Adipocyte (in vitro differentiated cells): Measurements from ENCODE around the gene APOBEC2.

ENCODE experiments used
- DNase-seq: peaks from one replicate; pipeline ENCODE4 v3.0.0-alpha.2; 2015; ENCODE audit warnings: low read depth
- H3K27me3 ChIP-seq: replicated peaks from 2 replicates; pipeline ENCODE4 v1.7.0; 2013; ENCODE audit warnings: mild to moderate bottlenecking, low read length, moderate library complexity; ENCODE audit not compliant: control insufficient read depth, insufficient read depth
- H3K36me3 ChIP-seq: 2 replicates; pipeline ENCODE4 v1.7.0; 2013; ENCODE audit warnings: low read length, mild to moderate bottlenecking, moderate library complexity; ENCODE audit not compliant: control insufficient read depth, insufficient read depth, severe bottlenecking
- H3K4me1 ChIP-seq: 2 replicates; pipeline ENCODE4 v1.7.0; 2013; ENCODE audit warnings: mild to moderate bottlenecking, low read length, moderate library complexity; ENCODE audit not compliant: control insufficient read depth, insufficient read depth
- H3K4me3 ChIP-seq: 2 replicates; pipeline ENCODE4 v1.7.0; 2013; ENCODE audit warnings: mild to moderate bottlenecking, low read length, moderate library complexity
- H3K9ac ChIP-seq: 2 replicates; pipeline ENCODE4 v1.7.0; 2013; ENCODE audit warnings: mild to moderate bottlenecking, low read length, moderate library complexity
- H3K9me3 ChIP-seq: 2 replicates; pipeline ENCODE4 v1.7.0; 2013; ENCODE audit warnings: mild to moderate bottlenecking, low read length, moderate library complexity; ENCODE audit not compliant: control insufficient read depth

The APOBEC2 gene

DNA sequence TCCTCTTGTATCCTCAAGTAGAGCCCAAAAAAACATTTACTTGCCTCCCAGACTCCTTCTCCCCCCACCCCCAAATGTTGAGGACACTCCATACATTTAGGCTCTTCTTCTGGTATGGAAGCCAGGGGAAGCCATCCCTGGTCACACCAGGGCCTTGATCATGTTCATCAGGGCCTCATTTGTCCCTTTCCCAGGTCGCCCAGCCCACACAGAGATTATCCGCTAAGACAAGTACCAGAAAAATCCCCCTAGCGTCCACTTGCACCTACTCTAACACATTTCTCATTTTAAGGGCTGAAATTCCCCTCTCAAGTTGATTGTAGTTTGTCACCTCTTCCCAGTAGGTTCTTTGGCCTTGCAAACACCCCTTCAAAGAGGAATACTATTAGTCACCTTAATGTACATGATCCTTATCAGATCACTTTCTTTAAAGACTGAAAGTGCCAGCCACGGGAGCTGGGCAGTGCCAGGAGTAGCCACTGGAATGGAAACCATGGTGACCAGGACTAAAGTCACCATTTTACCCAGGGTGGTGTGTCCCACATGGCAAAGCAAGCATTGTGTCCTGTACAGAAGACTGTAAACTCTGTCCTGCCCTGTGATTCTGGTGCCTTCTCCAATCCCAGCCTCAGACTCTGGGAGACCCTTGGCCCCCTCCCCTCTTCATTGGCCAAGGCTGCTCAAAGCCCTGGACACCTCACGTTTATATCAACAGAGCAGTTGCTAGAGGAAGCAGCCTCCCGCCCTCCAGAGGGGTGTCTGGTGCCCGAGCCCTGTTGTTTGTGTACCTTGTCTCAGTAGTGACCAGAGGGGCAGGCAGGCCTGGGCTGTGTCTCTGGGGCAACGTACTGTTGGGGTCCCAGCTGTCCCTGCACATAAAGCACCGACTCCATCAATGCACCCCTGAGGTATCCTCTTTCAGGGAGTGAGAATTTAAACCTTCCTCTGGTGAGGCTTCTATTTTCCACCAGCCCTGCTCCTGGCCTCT lies 5.0 kb upstream of the APOBEC2 start:
- no peaks in the 10 kb centered on the region for H3K36me3 ChIP-seq
- no peak overlapping the region for H3K4me3 ChIP-seq
- H3K27me3 ChIP-seq = peaks cover 4% of the 10 kb centered on the region
- H3K4me1 ChIP-seq = no peaks in the 10 kb centered on the region
- no peaks in the 10 kb centered on the region for H3K9me3 ChIP-seq
- DNase-seq = no peak
- no peak overlapping the region for H3K9ac ChIP-seq

DNA sequence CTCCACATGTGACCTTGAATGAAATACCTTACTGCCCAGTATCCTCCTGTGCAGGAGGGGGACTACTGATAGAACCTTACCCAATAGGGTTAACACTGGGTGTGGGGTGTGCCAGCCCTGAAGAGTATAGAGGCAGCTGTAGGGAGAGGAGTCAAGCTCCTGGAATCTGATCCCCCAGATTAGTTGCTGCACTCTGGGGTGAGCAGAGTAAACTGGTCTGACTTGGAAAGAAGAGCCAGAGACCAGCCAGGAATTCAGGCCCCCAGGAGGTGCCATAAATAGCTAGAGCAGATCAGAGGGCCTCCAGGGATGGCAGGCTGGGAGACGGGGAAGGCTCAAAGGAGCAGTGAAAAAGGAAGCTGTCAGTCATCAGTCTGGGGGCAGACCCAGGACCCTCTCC lies 3.5 kb upstream of the APOBEC2 start:
- DNase-seq = peak; percentile 16
- Histone ChIP-seq H3K36me3 (no peaks in the 10 kb centered on the region), H3K9me3 (no peaks in the 10 kb centered on the region), H3K9ac (no peak overlapping the region), H3K4me1 (no peaks in the 10 kb centered on the region), H3K27me3 (peaks cover 4% of the 10 kb centered on the region), H3K4me3 (no peak overlapping the region)

DNA sequence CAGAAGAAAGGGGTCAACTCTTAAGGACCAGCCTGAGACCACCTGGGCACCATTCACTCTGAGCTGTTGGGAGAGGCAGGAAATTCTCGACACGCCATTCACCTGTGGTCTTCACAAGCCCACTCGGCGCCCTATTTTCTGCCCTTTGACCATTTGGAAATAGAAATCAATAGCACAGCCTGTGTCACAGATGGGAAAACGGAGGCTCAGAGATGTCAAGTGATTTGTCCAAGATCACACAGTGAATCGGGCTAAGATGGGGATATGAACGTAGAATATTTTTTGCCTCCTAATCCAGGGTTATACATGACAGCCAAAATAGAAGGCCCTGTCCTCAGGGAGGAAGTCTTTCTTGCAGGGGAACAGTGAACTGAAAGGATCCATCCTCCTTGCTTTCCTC lies 3.0 kb upstream of the APOBEC2 start:
- H3K4me3 ChIP-seq = no peak overlapping the region
- no peak overlapping the region for H3K9ac ChIP-seq
- H3K36me3 ChIP-seq = no peaks in the 10 kb centered on the region
- DNase-seq = no peak
- no peaks in the 10 kb centered on the region for H3K9me3 ChIP-seq
- H3K27me3 ChIP-seq = peaks cover 4% of the 10 kb centered on the region
- H3K4me1 ChIP-seq = no peaks in the 10 kb centered on the region

GRCh38 chr6:41050536-41050935 lies 2.5 kb upstream of the APOBEC2 start:
- no peaks in the 10 kb centered on the region for H3K9me3 ChIP-seq
- H3K4me1 ChIP-seq = no peaks in the 10 kb centered on the region
- no peak for DNase-seq

GRCh38 chr6:41051873-41052272 lies 1.1 kb upstream of the APOBEC2 start:
- Histone ChIP-seq H3K27me3 (peaks cover 3% of the 10 kb centered on the region), H3K4me3 (no peak overlapping the region), H3K36me3 (no peaks in the 10 kb centered on the region), H3K9me3 (no peaks in the 10 kb centered on the region), H3K4me1 (no peaks in the 10 kb centered on the region), H3K9ac (no peak overlapping the region)
- no peak for DNase-seq

More at GRCh38 chr6:41050536-41050935, 2.5 kb upstream of the APOBEC2 start:
- no peak overlapping the region for H3K4me3 ChIP-seq
- H3K36me3 ChIP-seq = no peaks in the 10 kb centered on the region
- peaks cover 4% of the 10 kb centered on the region for H3K27me3 ChIP-seq
- H3K9ac ChIP-seq = no peak overlapping the region

GRCh38 chr6:41054511-41054910 lies 1.5 kb downstream of the APOBEC2 start:
- Histone ChIP-seq H3K9ac (no peak overlapping the region), H3K9me3 (no peaks in the 10 kb centered on the region), H3K4me1 (peaks cover 1% of the 10 kb centered on the region), H3K27me3 (no peaks in the 10 kb centered on the region), H3K36me3 (no peaks in the 10 kb centered on the region), H3K4me3 (no peak overlapping the region)
- no peak for DNase-seq

GRCh38 chr6:41055149-41055548 lies 2.1 kb downstream of the APOBEC2 start:
- DNase-seq = no peak
- H3K9ac ChIP-seq = no peak overlapping the region
- no peaks in the 10 kb centered on the region for H3K9me3 ChIP-seq
- no peak overlapping the region for H3K4me3 ChIP-seq
- H3K27me3 ChIP-seq = no peaks in the 10 kb centered on the region
- peaks cover 4% of the 10 kb centered on the region for H3K4me1 ChIP-seq
- H3K36me3 ChIP-seq = no peaks in the 10 kb centered on the region

- H3K4me3 ChIP-seq = no peak overlapping the region
- H3K9me3 ChIP-seq = no peaks in the 10 kb centered on the region
- H3K36me3 ChIP-seq = no peaks in the 10 kb centered on the region
- H3K27me3 ChIP-seq = no peaks in the 10 kb centered on the region
- H3K9ac ChIP-seq = no peak overlapping the region
- peaks cover 4% of the 10 kb centered on the region for H3K4me1 ChIP-seq
- DNase-seq = no peak
Observed at GRCh38 chr6:41056768-41057490, 3.9 kb downstream of the APOBEC2 start.

DNA sequence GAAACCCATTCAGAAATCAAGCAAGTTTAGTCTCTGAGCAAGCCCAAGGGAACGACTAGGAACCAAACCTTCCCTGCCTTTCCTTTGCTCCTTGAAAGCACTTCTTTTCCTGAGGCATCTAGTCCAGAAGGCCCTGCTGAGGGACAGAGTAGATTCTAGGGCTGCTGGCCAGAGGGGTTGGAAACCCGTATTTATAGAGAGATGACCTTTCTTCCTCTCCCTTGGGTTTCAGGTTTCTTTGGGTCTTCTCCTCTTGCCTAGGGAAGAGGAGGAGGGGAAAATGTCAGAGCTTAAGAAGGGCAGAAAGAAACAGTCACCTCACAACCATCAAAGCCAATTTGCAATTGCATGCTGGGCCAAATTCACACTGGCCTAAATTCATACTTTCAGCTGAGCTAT lies 5.8 kb downstream of the APOBEC2 start:
- H3K9ac ChIP-seq = no peak overlapping the region
- no peak for DNase-seq
- H3K9me3 ChIP-seq = no peaks in the 10 kb centered on the region
- H3K4me3 ChIP-seq = no peak overlapping the region
- no peaks in the 10 kb centered on the region for H3K27me3 ChIP-seq
- H3K36me3 ChIP-seq = peaks cover 3% of the 10 kb centered on the region
- peaks cover 4% of the 10 kb centered on the region for H3K4me1 ChIP-seq

DNA sequence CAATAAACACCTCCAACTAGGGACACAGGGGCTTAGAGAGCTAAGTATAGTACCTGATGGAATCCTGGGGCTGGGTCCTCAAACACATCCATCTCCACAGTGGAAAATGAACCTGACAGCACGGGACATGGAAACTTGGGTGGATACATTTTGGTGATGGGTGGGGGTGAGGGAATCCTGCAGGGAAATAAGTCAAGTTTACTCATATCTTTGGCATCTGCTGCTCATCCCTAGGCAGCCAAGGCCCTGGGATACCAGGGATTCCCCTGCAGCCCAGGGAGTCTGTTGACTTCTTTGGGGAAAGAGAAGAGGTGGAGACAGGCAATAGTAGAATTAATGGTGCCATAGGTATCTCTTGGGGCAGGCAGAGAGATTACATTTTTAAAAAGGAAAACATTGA lies 6.6 kb downstream of the APOBEC2 start:
- H3K4me1 ChIP-seq = peaks cover 4% of the 10 kb centered on the region
- H3K27me3 ChIP-seq = no peaks in the 10 kb centered on the region
- DNase-seq = no peak
- H3K9ac ChIP-seq = no peak overlapping the region
- H3K36me3 ChIP-seq = peaks cover 8% of the 10 kb centered on the region
- H3K4me3 ChIP-seq = no peak overlapping the region
- H3K9me3 ChIP-seq = no peaks in the 10 kb centered on the region

DNA sequence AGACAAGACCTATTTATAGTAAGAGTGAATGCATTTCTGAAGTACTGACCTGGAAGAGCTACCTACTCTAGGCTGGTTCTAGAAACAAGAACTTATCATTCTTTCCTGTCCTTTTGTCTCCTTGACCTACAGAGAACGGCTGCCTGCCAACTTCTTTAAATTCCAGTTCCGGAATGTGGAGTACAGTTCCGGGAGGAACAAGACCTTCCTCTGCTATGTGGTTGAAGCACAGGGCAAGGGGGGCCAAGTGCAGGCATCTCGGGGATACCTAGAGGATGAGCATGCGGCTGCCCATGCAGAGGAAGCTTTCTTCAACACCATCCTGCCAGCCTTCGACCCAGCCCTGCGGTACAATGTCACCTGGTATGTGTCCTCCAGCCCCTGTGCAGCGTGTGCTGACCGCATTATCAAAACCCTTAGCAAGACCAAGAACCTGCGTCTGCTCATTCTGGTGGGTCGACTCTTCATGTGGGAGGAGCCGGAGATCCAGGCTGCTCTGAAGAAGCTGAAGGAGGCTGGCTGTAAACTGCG lies 8.3 kb downstream of the APOBEC2 start:
- H3K4me3 ChIP-seq = no peak overlapping the region
- DNase-seq = no peak

More for the DNA sequence above, 8.3 kb downstream of the APOBEC2 start:
- peaks cover 4% of the 10 kb centered on the region for H3K4me1 ChIP-seq
- H3K36me3 ChIP-seq = peaks cover 14% of the 10 kb centered on the region
- H3K9ac ChIP-seq = no peak overlapping the region
- no peaks in the 10 kb centered on the region for H3K9me3 ChIP-seq
- H3K27me3 ChIP-seq = no peaks in the 10 kb centered on the region
